Left ventricle myocardium inferior (tissue), 1 donor: ENCODE data around the gene PALLD. TPM values are rescaled to one million over a fixed set of nuclear protein-coding genes. Genes with fewer than 3 reads are reported as not detected.

Experiments used
- DNase-seq: peaks from one replicate; pipeline ENCODE4 v3.0.0-alpha.2; 2020
- H3K27ac ChIP-seq: fragments of 200-600 bp; replicated peaks from 2 replicates; pipeline ENCODE4 v1.8.0; 2021
- H3K27me3 ChIP-seq: fragments of 200-600 bp; 2 replicates; pipeline ENCODE4 v1.8.0; 2021; ENCODE audit warnings: low read depth
- H3K36me3 ChIP-seq: fragments of 200-600 bp; 2 replicates; pipeline ENCODE4 v1.8.0; 2021
- H3K4me1 ChIP-seq: fragments of 200-600 bp; 2 replicates; pipeline ENCODE4 v1.8.0; 2021
- H3K4me3 ChIP-seq: fragments of 200-600 bp; 2 replicates; pipeline ENCODE4 v1.8.0; 2021; ENCODE audit warnings: mild to moderate bottlenecking, moderate library complexity
- H3K9me3 ChIP-seq: fragments of 200-600 bp; replicated peaks from 2 replicates; pipeline ENCODE4 v1.8.0; 2021
- intact Hi-C: fragments of 100-400 bp; cut with micrococcal nuclease; formaldehyde crosslinking; loops from one replicate; pipeline ENCODE4 v1.11.0; 2022
- total RNA-seq: library from RNA; stranded (reverse); fragmentation: NEBNext Ultra II Directional; extraction: Animal tissue kit (Norgen Biotek cat#: 25700); gene quantifications from one replicate; pipeline ENCODE4 v1.2.1, GENCODE V29; 2021
- TF ChIP-seq, protein P1 (sequence below): fragments of 200-600 bp; IDR thresholded peaks from 2 replicates; pipeline ENCODE4 v1.8.0; 2021; ENCODE audit warnings: antibody characterized with exemption, mild to moderate bottlenecking, borderline replicate concordance
- donor health status: DM: no; HTN: yes; CAD: no; lungs with severe emphysema.

The PALLD gene
- total RNA-seq, 1 donor from 2014 or later = 871 TPM

DNA sequence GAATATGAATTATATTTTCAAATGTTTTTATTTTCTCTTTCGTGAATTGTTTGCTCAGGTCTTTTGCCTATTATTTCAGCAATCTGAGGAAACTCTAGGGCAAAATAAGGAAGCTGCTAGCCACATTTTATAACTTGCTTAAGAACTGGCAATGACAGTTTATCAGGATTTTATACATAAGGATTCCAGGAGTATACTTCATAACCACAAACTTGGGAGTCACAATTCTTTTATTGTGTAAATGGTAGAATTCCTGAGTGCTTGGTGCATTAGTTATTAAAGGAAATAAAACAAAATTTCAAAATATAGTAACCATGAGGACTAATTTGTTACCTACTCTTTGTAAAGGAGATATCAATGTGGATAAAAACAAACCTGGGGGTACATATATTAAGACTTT, 54.4 kb downstream of the PALLD start:
- H3K9me3 ChIP-seq = no peaks in the 10 kb centered on the region
- no peak overlapping the region for H3K4me3 ChIP-seq
- no peaks in the 10 kb centered on the region for H3K36me3 ChIP-seq
- no peak overlapping the region for H3K27ac ChIP-seq
- TF ChIP-seq, protein P1, sequence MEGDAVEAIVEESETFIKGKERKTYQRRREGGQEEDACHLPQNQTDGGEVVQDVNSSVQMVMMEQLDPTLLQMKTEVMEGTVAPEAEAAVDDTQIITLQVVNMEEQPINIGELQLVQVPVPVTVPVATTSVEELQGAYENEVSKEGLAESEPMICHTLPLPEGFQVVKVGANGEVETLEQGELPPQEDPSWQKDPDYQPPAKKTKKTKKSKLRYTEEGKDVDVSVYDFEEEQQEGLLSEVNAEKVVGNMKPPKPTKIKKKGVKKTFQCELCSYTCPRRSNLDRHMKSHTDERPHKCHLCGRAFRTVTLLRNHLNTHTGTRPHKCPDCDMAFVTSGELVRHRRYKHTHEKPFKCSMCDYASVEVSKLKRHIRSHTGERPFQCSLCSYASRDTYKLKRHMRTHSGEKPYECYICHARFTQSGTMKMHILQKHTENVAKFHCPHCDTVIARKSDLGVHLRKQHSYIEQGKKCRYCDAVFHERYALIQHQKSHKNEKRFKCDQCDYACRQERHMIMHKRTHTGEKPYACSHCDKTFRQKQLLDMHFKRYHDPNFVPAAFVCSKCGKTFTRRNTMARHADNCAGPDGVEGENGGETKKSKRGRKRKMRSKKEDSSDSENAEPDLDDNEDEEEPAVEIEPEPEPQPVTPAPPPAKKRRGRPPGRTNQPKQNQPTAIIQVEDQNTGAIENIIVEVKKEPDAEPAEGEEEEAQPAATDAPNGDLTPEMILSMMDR = no peak
- intact Hi-C loops = no loop called here
- H3K4me1 ChIP-seq = peaks cover 40% of the 10 kb centered on the region
- no peak for DNase-seq
- no peaks in the 10 kb centered on the region for H3K27me3 ChIP-seq

DNA sequence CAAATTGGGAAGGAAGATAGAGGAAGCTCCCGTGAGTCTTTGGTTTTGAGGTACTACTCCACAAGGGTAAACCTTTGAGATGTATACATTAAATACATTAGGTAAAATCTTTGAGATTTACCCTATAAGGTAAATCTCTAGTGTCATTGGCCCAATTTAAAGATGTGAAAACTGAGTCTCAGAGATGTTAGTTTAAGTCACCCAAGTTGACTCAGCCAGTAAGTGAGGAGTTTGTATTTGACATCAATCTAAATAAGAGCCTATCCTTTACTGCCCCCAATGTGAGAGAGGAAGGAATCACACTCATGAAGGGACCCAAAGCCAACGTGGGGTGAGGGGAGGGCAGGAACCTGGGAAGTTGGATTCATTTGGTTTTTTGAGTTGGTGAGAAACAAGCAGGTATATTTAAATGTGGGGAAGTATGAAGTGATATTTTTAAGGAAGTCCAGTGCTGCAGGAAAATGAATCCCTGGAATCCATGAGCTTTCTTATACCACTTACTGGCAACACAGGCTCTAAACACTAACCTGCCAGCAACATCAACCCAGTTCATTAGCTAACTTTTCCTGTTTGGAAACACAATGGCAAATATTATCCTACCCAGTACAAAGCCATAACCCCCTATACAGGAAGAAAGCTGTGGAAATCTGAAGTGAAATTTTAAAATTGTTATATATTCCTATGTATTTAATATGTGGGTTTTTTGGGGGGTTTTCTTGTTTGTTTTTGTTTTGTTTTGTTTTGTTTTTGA, 55.3 kb downstream of the PALLD start:
- Histone ChIP-seq H3K27ac (no peak overlapping the region), H3K9me3 (no peaks in the 10 kb centered on the region), H3K27me3 (no peaks in the 10 kb centered on the region), H3K36me3 (no peaks in the 10 kb centered on the region), H3K4me1 (peaks cover 45% of the 10 kb centered on the region), H3K4me3 (no peak overlapping the region)
- intact Hi-C loops = no loop called here
- DNase-seq = no peak
- TF ChIP-seq, protein P1 = peak; percentile 25

DNA sequence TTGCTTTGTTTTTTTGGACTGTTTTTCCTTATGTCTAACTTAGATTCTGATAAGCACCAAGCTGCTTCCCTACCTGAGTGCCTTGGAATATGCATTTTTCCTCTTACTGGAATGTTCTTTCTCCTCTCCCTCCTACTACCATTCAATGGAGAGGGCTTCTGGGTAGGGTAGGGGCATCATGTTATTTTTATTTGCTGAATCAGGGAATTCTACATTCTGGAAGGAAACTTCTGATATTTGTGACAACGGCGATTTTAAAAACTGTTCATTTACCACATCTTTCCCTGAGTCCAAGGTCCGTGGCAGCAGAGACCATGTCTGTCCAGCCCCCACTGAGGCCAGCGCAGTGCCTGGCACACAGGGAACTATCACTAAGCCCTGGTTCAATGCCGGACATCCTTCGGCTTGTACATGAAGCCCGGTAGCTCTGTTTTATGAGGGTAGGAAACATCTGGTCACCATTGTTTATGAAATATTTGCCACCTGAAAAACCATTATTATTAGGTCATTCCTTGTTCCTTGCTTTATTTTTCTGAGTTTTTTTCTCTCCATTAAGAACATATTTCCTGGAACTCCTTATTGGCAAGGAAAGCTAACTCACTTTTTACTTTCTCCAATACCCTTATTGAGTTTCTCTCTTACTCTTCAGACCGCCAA, 57.0 kb downstream of the PALLD start:
- intact Hi-C loops = no loop called here
- TF ChIP-seq, protein P1 = no peak
- no peaks in the 10 kb centered on the region for H3K9me3 ChIP-seq

DNA sequence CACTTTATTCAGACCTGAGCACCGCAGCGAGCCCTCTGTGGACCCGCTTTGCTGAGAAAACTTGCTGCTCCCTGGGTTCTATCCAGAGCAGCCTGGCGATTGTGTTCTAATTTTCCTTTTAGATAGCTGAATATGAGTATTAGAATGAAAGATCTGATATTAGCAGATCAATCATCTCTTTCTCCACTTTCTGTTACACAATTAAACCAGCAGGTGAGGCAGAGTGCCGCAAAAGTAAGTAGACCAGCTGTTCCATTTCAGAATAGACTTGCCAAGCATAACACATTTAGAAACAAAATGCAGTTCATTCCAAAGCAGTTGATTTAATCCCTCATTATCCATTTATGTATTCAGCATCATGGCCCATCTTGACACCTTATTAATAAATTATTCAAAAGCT, 58.6 kb downstream of the PALLD start:
- intact Hi-C loops = no loop called here
- DNase-seq = no peak
- H3K9me3 ChIP-seq = no peaks in the 10 kb centered on the region
- no peak overlapping the region for H3K4me3 ChIP-seq
- H3K27me3 ChIP-seq = no peaks in the 10 kb centered on the region
- TF ChIP-seq, protein P1 = no peak
- no peaks in the 10 kb centered on the region for H3K36me3 ChIP-seq
- peaks cover 64% of the 10 kb centered on the region for H3K4me1 ChIP-seq
- H3K27ac ChIP-seq = no peak overlapping the region

More for the DNA sequence above, 57.0 kb downstream of the PALLD start:
- Histone ChIP-seq H3K4me3 (no peak overlapping the region), H3K27me3 (no peaks in the 10 kb centered on the region), H3K27ac (no peak overlapping the region), H3K36me3 (no peaks in the 10 kb centered on the region), H3K4me1 (peaks cover 62% of the 10 kb centered on the region)
- no peak for DNase-seq

DNA sequence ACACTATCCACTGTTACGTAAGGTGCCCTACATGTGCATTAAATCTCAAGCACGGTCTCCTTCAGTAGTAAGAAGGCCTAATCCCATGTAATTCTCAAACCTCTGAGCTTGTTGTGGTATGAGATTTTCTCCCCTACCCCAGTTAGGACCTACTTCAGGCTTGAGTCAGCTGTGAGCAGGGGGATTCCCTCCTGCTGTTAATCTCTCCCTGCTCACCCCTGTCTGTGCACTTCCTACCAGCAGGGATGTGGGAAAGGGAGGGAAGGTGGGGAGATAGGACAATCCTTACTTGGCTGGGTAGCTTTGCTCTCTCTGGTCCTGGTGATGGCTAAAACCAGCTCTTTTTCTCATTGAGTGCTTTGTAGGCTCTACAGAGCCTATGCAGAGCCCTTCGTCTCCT, 60.8 kb downstream of the PALLD start:
- Histone ChIP-seq H3K27me3 (no peaks in the 10 kb centered on the region), H3K4me3 (no peak overlapping the region), H3K4me1 (peaks cover 80% of the 10 kb centered on the region), H3K27ac (no peak overlapping the region), H3K9me3 (no peaks in the 10 kb centered on the region), H3K36me3 (no peaks in the 10 kb centered on the region)
- TF ChIP-seq, protein P1 = no peak
- intact Hi-C loops = no loop called here
- no peak for DNase-seq
